CD14-positive monocyte (primary cell): ENCODE measurements around the gene CHAT. TPM values are rescaled to one million over a fixed set of nuclear protein-coding genes. Genes with fewer than 3 reads are reported as not detected.

Source experiments
- DNase-seq, 3 donors: peaks; one replicate each; pipeline ENCODE4 v3.0.0-alpha.2; 2011 to 2022
- H2AFZ ChIP-seq: 2 replicates; pipeline ENCODE4 v1.6.0; 2012; ENCODE audit warnings: mild to moderate bottlenecking, low read depth, low read length, inconsistent platforms; ENCODE audit not compliant: insufficient read depth, poor library complexity, severe bottlenecking
- H3K27ac ChIP-seq, 2 donors: 1 replicate in 1 of 2; 2 replicates in 1 of 2; pipeline ENCODE4 v1.5.1; 2012 to 2013; ENCODE audit warnings: low read length in 2 of 2, control low read depth in 1 of 2, inconsistent platforms in 1 of 2, low read depth in 1 of 2, mild to moderate bottlenecking in 1 of 2
- H3K27me3 ChIP-seq, 2 donors: one replicate each; pipeline versions ENCODE4 v1.6.0 to v1.6.1; 2011 to 2013; ENCODE audit warnings: low read length in 2 of 2; ENCODE audit not compliant: control insufficient read depth in 2 of 2, insufficient read depth in 2 of 2
- H3K36me3 ChIP-seq, 2 donors: replicated peaks in 1 of 2; 1 replicate in 1 of 2; 2 replicates in 1 of 2; pipeline versions ENCODE4 v1.5.1 to v1.6.1; 2012 to 2013; ENCODE audit warnings: low read length in 2 of 2, control low read depth in 1 of 2, inconsistent platforms in 1 of 2, mild to moderate bottlenecking in 1 of 2; ENCODE audit not compliant: insufficient read depth in 2 of 2, control insufficient read depth in 1 of 2
- H3K4me1 ChIP-seq, 2 donors: 1 replicate in 1 of 2; 2 replicates in 1 of 2; pipeline versions ENCODE4 v1.5.1 to v1.6.1; 2012 to 2013; ENCODE audit warnings: low read length in 2 of 2, control low read depth in 1 of 2, inconsistent platforms in 1 of 2, mild to moderate bottlenecking in 1 of 2, moderate library complexity in 1 of 2; ENCODE audit not compliant: insufficient read depth in 2 of 2, control insufficient read depth in 1 of 2
- H3K4me2 ChIP-seq: replicated peaks from 2 replicates; pipeline ENCODE3; 2012; ENCODE audit warnings: low read length, moderate library complexity, mild to moderate bottlenecking; ENCODE audit not compliant: poor library complexity, severe bottlenecking; ENCODE audit errors: extremely low read depth
- H3K4me3 ChIP-seq, 3 experiments: fragments of 200-600 bp in 1 of 3; sonication (generic) in 1 of 3; replicated peaks in 1 of 3; 1 replicate in 2 of 3; 2 replicates in 1 of 3; pipeline ENCODE4 v1.5.1; 2011 to 2013; ENCODE audit warnings: low read length in 3 of 3, mild to moderate bottlenecking in 3 of 3, control low read depth in 2 of 3, low read depth in 2 of 3, inconsistent platforms in 1 of 3, moderate library complexity in 1 of 3
- H3K79me2 ChIP-seq: 2 replicates; pipeline ENCODE4 v1.6.0; 2012; ENCODE audit warnings: mild to moderate bottlenecking, control low read depth, inconsistent platforms, low read length, moderate library complexity; ENCODE audit not compliant: insufficient read depth
- H3K9ac ChIP-seq: 2 replicates; pipeline ENCODE4 v1.6.0; 2017; ENCODE audit warnings: low read length, mild to moderate bottlenecking; ENCODE audit not compliant: insufficient read depth, poor library complexity, severe bottlenecking
- H3K9me3 ChIP-seq, 2 donors: replicated peaks in 1 of 2; 1 replicate in 1 of 2; 2 replicates in 1 of 2; pipeline versions ENCODE4 v1.5.1 to v1.6.1; 2012 to 2013; ENCODE audit warnings: low read length in 2 of 2, control low read depth in 1 of 2; ENCODE audit not compliant: control insufficient read depth in 1 of 2, insufficient read depth in 1 of 2
- H4K20me1 ChIP-seq: 2 replicates; pipeline ENCODE4 v1.6.0; 2012; ENCODE audit warnings: mild to moderate bottlenecking, low read length, control low read depth, moderate library complexity; ENCODE audit not compliant: insufficient read depth
- H3K27ac Mint-ChIP-seq, 7 donors: one replicate each; pipeline ENCODE4 v1.8.0; 2020; ENCODE audit warnings: mild to moderate bottlenecking in 7 of 7, mixed read lengths in 7 of 7, moderate library complexity in 6 of 7, inconsistent platforms in 2 of 7
- H3K27me3 Mint-ChIP-seq, 3 donors: one replicate each; pipeline ENCODE4 v1.8.0; 2021 to 2022; ENCODE audit warnings: low read depth in 3 of 3, mild to moderate bottlenecking in 3 of 3, mixed read lengths in 3 of 3, moderate library complexity in 3 of 3, inconsistent platforms in 1 of 3
- H3K36me3 Mint-ChIP-seq, 2 donors: one replicate each; pipeline ENCODE4 v1.8.0; 2020; ENCODE audit warnings: mixed read lengths in 2 of 2, inconsistent platforms in 1 of 2, mild to moderate bottlenecking in 1 of 2
- H3K4me1 Mint-ChIP-seq: one replicate; pipeline ENCODE4 v1.8.0; 2020; ENCODE audit warnings: mild to moderate bottlenecking, mixed read lengths
- H3K4me3 Mint-ChIP-seq, 2 donors: one replicate each; pipeline ENCODE4 v1.8.0; 2020; ENCODE audit warnings: mild to moderate bottlenecking in 2 of 2, mixed read lengths in 2 of 2, moderate library complexity in 1 of 2
- H3K9me3 Mint-ChIP-seq, 7 donors: one replicate each; pipeline ENCODE4 v1.8.0; 2020 to 2022; ENCODE audit warnings: mixed read lengths in 7 of 7, mild to moderate bottlenecking in 6 of 7, moderate library complexity in 6 of 7, inconsistent platforms in 2 of 7
- CTCF ChIP-seq: fragments of 200-600 bp; IDR thresholded peaks from one replicate; pipeline ENCODE4 v1.8.0; 2022; ENCODE audit warnings: antibody characterized with exemption, mild to moderate bottlenecking
- WGBS: methylation state at CpG from one replicate; pipeline ENCODE4 v1.1.5; 2013; ENCODE audit warnings: missing lambda C conversion rate; ENCODE audit not compliant: insufficient coverage; 5-methylcytosine and 5-hydroxymethylcytosine counted together
- intact Hi-C, 2 donors: fragments of 100-400 bp; cut with micrococcal nuclease; formaldehyde crosslinking; loops; one replicate each; pipeline versions ENCODE4 v1.15.0 to v1.15.1; 2023
- polyA plus RNA-seq, 3 donors: library from polyadenylated mRNA; depleted of rRNA in 1 of 3; unstranded in 2 of 3; stranded (reverse) in 1 of 3; fragments of 300-500 nt in 2 of 3; fragments of >200 nt in 1 of 3; fragmentation: Illumina TruSeq in 2 of 3; gene quantifications; 1 replicate in 2 of 3; 2 replicates in 1 of 3; pipeline ENCODE4 v1.2.3, GENCODE V29; 2012 to 2021

The CHAT gene
- polyA plus RNA-seq, 3 donors, result not detected

GRCh38 chr10:49572594-49573114, 41.2 kb upstream of the CHAT start:
- no peaks in the 10 kb centered on the region for H3K79me2 ChIP-seq
- no peak overlapping the region for H2AFZ ChIP-seq
- H3K27me3 Mint-ChIP-seq, result peaks cover 4 to 12% (median 8%) of the 10 kb centered on the region in 3 donors
- H3K4me3 ChIP-seq, result no peak overlapping the region
- peaks cover 5 to 6% of the 10 kb centered on the region in 2 donors for H3K9me3 ChIP-seq
- TF ChIP-seq CTCF, result no peak
- no peak overlapping the region for H3K9ac ChIP-seq
- no peaks in the 10 kb centered on the region for H3K4me1 Mint-ChIP-seq
- H3K27ac Mint-ChIP-seq, result peak overlapping the region in 1 of 7 donors; percentile 23
- H3K36me3 Mint-ChIP-seq, result no peaks in the 10 kb centered on the region
- no peaks in the 10 kb centered on the region for H3K4me1 ChIP-seq
- intact Hi-C loops, result no loop called here
- no peaks in the 10 kb centered on the region for H3K27me3 ChIP-seq
- no peak for DNase-seq
- no peaks in the 10 kb centered on the region for H4K20me1 ChIP-seq
- no peak overlapping the region for H3K4me3 Mint-ChIP-seq
- H3K36me3 ChIP-seq, result no peaks in the 10 kb centered on the region
- peaks cover 4 to 20% (median 11%) of the 10 kb centered on the region in 7 donors for H3K9me3 Mint-ChIP-seq
- no peak overlapping the region for H3K4me2 ChIP-seq
- no peak overlapping the region for H3K27ac ChIP-seq
- WGBS, result 87% methylated on average over 7 of the region's 9 CpGs

- Histone ChIP-seq H3K27ac (no peak overlapping the region), H3K9ac (no peak overlapping the region), H4K20me1 (no peaks in the 10 kb centered on the region), H2AFZ (no peak overlapping the region), H3K27me3 (no peaks in the 10 kb centered on the region), H3K9me3 (no peaks in the 10 kb centered on the region), H3K79me2 (no peaks in the 10 kb centered on the region), H3K4me2 (no peak overlapping the region), H3K4me3 (no peak overlapping the region), H3K4me1 (no peaks in the 10 kb centered on the region), H3K36me3 (no peaks in the 10 kb centered on the region)
- DNase-seq, result no peak
- intact Hi-C loops, result no loop called here
- peaks cover 0 to 4% (median 0%) of the 10 kb centered on the region in 7 donors for H3K9me3 Mint-ChIP-seq
- H3K4me3 Mint-ChIP-seq, result no peak overlapping the region
- H3K27me3 Mint-ChIP-seq, result peaks cover 2 to 11% (median 6%) of the 10 kb centered on the region in 3 donors
- no peak overlapping the region for H3K27ac Mint-ChIP-seq
- H3K36me3 Mint-ChIP-seq, result no peaks in the 10 kb centered on the region
- H3K4me1 Mint-ChIP-seq, result no peaks in the 10 kb centered on the region
- 90% methylated on average over 11 of the region's 11 CpGs for WGBS
- no peak for TF ChIP-seq CTCF
Observed at GRCh38 chr10:49575489-49576072, 38.3 kb upstream of the CHAT start.
